SK-N-SH treated with all-trans-retinoic acid at 6 μM for 48 hours (cell line): ENCODE results near the gene PDZD2.

ENCODE experiments used
- ATAC-seq: fragments of 200-7000 bp; cut with Tn5 transposase; 3 replicates; pipeline ENCODE4 v1.9.1; 2020; ENCODE audit warnings: mild to moderate bottlenecking, moderate library complexity
- ARNTL ChIP-seq: fragments of 450-650 bp; formaldehyde crosslinking; IDR thresholded peaks from 2 replicates; pipeline ENCODE4 v1.5.0; 2020; ENCODE audit warnings: low read depth, mild to moderate bottlenecking, moderate library complexity, borderline replicate concordance
- BACH2 ChIP-seq: fragments of 250-450 bp; sonication (Bioruptor Pico); IDR thresholded peaks from 2 replicates; pipeline ENCODE4 v1.9.0; 2021; ENCODE audit warnings: mild to moderate bottlenecking, borderline replicate concordance
- ESRRG ChIP-seq: fragments of 250-450 bp; sonication (Bioruptor Pico); IDR thresholded peaks from 2 replicates; pipeline ENCODE4 v1.6.1; 2021; ENCODE audit warnings: mild to moderate bottlenecking
- GLIS3 ChIP-seq: fragments of 250-450 bp; sonication (Bioruptor Pico); IDR thresholded peaks from 2 replicates; pipeline ENCODE4 v1.5.0; 2020; ENCODE audit warnings: mild to moderate bottlenecking, moderate library complexity
- ISL1 ChIP-seq: fragments of 250-450 bp; sonication (Bioruptor Pico); IDR thresholded peaks from 2 replicates; pipeline ENCODE4 v2.1.2; 2022; ENCODE audit warnings: mild to moderate bottlenecking, moderate library complexity
- OSR1 ChIP-seq: fragments of 250-450 bp; sonication (Bioruptor Pico); IDR thresholded peaks from 2 replicates; pipeline ENCODE4 v1.8.0; 2022; ENCODE audit warnings: moderate library complexity, mild to moderate bottlenecking, inconsistent platforms
- PPARA ChIP-seq: fragments of 250-450 bp; sonication (Bioruptor Pico); IDR thresholded peaks from 2 replicates; pipeline ENCODE4 v1.5.0; 2020; ENCODE audit warnings: mild to moderate bottlenecking, borderline replicate concordance
- RARB ChIP-seq: fragments of 250-450 bp; sonication (Bioruptor Pico); IDR thresholded peaks from 2 replicates; pipeline ENCODE4 v1.8.0; 2021; ENCODE audit warnings: mild to moderate bottlenecking, moderate library complexity
- SNAI2 ChIP-seq: fragments of 250-450 bp; sonication (Bioruptor Pico); IDR thresholded peaks from 2 replicates; pipeline ENCODE4 v1.5.0; 2020; ENCODE audit warnings: mild to moderate bottlenecking, moderate library complexity
- TCF4 ChIP-seq: fragments of 250-450 bp; sonication (Bioruptor Pico); IDR thresholded peaks from 2 replicates; pipeline ENCODE4 v1.8.0; 2021; ENCODE audit warnings: mild to moderate bottlenecking, moderate library complexity, borderline replicate concordance
- TOX ChIP-seq: fragments of 250-450 bp; sonication (Bioruptor Pico); IDR thresholded peaks from 2 replicates; pipeline ENCODE4 v1.8.0; 2021; ENCODE audit warnings: mild to moderate bottlenecking, moderate library complexity, borderline replicate concordance
- ZFP3 ChIP-seq: fragments of 250-450 bp; sonication (Bioruptor Pico); IDR thresholded peaks from 2 replicates; pipeline ENCODE4 v1.5.0; 2020; ENCODE audit warnings: mild to moderate bottlenecking, moderate library complexity
- ZFP30 ChIP-seq: fragments of 450-650 bp; formaldehyde crosslinking; IDR thresholded peaks from 2 replicates; pipeline ENCODE4 v1.5.0; 2022; ENCODE audit warnings: mild to moderate bottlenecking, moderate library complexity
- ZNF565 ChIP-seq: fragments of 450-650 bp; formaldehyde crosslinking; conservative IDR thresholded peaks from 2 replicates; pipeline ENCODE4 v1.5.0; 2020; ENCODE audit warnings: low read depth, mild to moderate bottlenecking, moderate library complexity
- ZNF8 ChIP-seq: fragments of 450-650 bp; formaldehyde crosslinking; IDR thresholded peaks from 2 replicates; pipeline ENCODE4 v1.5.0; 2020; ENCODE audit warnings: mild to moderate bottlenecking, moderate library complexity
- TF ChIP-seq, protein P1 (sequence below): fragments of 250-450 bp; sonication (Bioruptor Pico); IDR thresholded peaks from 2 replicates; pipeline ENCODE4 v1.8.0; 2020; ENCODE audit warnings: mild to moderate bottlenecking, moderate library complexity, borderline replicate concordance
- TF ChIP-seq, protein P2 (sequence below): fragments of 250-450 bp; sonication (Bioruptor Pico); IDR thresholded peaks from 2 replicates; pipeline ENCODE4 v1.5.1; 2021; ENCODE audit warnings: mild to moderate bottlenecking, moderate library complexity
- TF ChIP-seq, protein P3 (sequence below): fragments of 250-450 bp; sonication (Bioruptor Pico); IDR thresholded peaks from 2 replicates; pipeline ENCODE4 v1.8.0; 2021; ENCODE audit warnings: low read depth, mild to moderate bottlenecking, moderate library complexity, borderline replicate concordance
- TF ChIP-seq, protein P4 (sequence below): fragments of 250-450 bp; sonication (Bioruptor Pico); IDR thresholded peaks from 2 replicates; pipeline ENCODE4 v1.5.0; 2020; ENCODE audit warnings: mild to moderate bottlenecking, moderate library complexity

Gene PDZD2

DNA sequence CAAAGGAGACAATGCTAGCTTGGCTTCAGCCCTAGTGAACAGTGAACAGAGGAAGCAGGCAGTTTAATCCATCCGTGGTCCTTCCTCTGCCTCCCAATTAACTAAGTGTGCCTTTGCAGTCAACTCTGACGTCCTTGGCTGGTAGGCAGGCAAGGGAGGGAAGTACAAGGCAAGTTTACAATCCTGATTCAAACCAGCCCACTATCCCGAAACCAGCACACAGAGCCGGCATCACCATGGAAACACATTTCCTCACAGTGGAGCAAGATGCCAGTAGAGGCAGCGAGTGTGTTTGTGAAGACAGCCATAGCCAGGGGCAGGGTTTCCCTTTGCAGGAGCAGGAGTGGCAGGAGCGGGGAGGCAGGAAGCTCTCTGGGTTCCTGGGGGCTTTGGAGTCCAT lies 461.3 kb downstream of the PDZD2 start:
- ATAC-seq, result no peak
- TF ChIP-seq ISL1 (CRISPR knock-in tag), result no peak
- no peak for TF ChIP-seq GLIS3 (CRISPR knock-in tag)
- TF ChIP-seq ARNTL (CRISPR knock-in tag), result no peak
- TF ChIP-seq RARB (CRISPR knock-in tag), result no peak
- no peak for TF ChIP-seq ESRRG (CRISPR knock-in tag)
- TF ChIP-seq OSR1 (CRISPR knock-in tag), result no peak
- TF ChIP-seq, protein P1, sequence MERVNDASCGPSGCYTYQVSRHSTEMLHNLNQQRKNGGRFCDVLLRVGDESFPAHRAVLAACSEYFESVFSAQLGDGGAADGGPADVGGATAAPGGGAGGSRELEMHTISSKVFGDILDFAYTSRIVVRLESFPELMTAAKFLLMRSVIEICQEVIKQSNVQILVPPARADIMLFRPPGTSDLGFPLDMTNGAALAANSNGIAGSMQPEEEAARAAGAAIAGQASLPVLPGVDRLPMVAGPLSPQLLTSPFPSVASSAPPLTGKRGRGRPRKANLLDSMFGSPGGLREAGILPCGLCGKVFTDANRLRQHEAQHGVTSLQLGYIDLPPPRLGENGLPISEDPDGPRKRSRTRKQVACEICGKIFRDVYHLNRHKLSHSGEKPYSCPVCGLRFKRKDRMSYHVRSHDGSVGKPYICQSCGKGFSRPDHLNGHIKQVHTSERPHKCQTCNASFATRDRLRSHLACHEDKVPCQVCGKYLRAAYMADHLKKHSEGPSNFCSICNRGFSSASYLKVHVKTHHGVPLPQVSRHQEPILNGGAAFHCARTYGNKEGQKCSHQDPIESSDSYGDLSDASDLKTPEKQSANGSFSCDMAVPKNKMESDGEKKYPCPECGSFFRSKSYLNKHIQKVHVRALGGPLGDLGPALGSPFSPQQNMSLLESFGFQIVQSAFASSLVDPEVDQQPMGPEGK (CRISPR knock-in tag), result no peak
- TF ChIP-seq TOX (CRISPR knock-in tag), result no peak
- TF ChIP-seq, protein P2, sequence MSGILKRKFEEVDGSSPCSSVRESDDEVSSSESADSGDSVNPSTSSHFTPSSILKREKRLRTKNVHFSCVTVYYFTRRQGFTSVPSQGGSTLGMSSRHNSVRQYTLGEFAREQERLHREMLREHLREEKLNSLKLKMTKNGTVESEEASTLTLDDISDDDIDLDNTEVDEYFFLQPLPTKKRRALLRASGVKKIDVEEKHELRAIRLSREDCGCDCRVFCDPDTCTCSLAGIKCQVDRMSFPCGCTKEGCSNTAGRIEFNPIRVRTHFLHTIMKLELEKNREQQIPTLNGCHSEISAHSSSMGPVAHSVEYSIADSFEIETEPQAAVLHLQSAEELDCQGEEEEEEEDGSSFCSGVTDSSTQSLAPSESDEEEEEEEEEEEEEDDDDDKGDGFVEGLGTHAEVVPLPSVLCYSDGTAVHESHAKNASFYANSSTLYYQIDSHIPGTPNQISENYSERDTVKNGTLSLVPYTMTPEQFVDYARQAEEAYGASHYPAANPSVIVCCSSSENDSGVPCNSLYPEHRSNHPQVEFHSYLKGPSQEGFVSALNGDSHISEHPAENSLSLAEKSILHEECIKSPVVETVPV (CRISPR knock-in tag), result no peak
- no peak for TF ChIP-seq BACH2 (CRISPR knock-in tag)
- TF ChIP-seq ZNF565 (CRISPR knock-in tag), result no peak
- TF ChIP-seq PPARA (CRISPR knock-in tag), result no peak
- no peak for TF ChIP-seq ZFP30
- no peak for TF ChIP-seq ZFP3 (CRISPR knock-in tag)
- TF ChIP-seq TCF4 (CRISPR knock-in tag), result no peak
- no peak for TF ChIP-seq SNAI2 (CRISPR knock-in tag)
- TF ChIP-seq, protein P3, sequence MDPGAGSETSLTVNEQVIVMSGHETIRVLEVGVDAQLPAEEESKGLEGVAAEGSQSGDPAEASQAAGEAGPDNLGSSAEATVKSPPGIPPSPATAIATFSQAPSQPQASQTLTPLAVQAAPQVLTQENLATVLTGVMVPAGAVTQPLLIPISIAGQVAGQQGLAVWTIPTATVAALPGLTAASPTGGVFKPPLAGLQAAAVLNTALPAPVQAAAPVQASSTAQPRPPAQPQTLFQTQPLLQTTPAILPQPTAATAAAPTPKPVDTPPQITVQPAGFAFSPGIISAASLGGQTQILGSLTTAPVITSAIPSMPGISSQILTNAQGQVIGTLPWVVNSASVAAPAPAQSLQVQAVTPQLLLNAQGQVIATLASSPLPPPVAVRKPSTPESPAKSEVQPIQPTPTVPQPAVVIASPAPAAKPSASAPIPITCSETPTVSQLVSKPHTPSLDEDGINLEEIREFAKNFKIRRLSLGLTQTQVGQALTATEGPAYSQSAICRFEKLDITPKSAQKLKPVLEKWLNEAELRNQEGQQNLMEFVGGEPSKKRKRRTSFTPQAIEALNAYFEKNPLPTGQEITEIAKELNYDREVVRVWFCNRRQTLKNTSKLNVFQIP (CRISPR knock-in tag), result no peak
- TF ChIP-seq, all 23 proteins: peak for 0

DNA sequence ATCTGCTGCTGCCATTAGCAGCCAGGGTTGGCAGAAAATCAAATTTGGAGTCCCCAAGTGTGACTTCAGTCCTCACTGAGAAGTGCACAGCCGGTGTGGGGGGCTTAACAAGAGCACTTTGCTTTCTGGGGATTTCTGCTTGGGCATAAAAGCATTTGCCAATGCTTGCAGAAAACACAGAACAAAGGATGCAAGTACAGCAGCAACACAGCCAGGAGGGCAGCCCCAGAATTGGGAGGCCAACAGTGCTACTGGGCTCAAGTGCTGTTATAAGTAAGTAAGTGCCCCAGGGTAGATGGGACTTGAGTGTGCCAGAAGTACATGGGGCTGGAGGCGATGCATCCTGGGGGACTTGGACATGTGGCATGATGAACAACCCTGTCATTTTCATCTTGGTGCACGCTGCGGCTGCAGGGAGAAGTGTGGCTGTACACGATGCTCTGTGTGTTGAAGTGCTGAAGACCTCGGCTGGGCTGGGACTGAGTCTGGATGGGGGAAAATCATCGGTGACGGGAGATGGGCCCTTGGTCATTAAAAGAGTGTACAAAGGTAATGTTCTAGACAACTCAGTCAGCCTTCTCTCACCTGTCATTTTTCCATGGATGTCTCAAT lies 461.9 kb downstream of the PDZD2 start:
- no peak for ATAC-seq
- TF ChIP-seq, protein P2 (CRISPR knock-in tag), result no peak
- TF ChIP-seq TCF4 (CRISPR knock-in tag) (no peak), PPARA (CRISPR knock-in tag) (no peak), ISL1 (CRISPR knock-in tag) (no peak), ZNF8 (CRISPR knock-in tag) (no peak), RARB (CRISPR knock-in tag) (no peak), GLIS3 (CRISPR knock-in tag) (no peak), BACH2 (CRISPR knock-in tag) (no peak), TOX (CRISPR knock-in tag) (no peak)
- TF ChIP-seq, protein P4, sequence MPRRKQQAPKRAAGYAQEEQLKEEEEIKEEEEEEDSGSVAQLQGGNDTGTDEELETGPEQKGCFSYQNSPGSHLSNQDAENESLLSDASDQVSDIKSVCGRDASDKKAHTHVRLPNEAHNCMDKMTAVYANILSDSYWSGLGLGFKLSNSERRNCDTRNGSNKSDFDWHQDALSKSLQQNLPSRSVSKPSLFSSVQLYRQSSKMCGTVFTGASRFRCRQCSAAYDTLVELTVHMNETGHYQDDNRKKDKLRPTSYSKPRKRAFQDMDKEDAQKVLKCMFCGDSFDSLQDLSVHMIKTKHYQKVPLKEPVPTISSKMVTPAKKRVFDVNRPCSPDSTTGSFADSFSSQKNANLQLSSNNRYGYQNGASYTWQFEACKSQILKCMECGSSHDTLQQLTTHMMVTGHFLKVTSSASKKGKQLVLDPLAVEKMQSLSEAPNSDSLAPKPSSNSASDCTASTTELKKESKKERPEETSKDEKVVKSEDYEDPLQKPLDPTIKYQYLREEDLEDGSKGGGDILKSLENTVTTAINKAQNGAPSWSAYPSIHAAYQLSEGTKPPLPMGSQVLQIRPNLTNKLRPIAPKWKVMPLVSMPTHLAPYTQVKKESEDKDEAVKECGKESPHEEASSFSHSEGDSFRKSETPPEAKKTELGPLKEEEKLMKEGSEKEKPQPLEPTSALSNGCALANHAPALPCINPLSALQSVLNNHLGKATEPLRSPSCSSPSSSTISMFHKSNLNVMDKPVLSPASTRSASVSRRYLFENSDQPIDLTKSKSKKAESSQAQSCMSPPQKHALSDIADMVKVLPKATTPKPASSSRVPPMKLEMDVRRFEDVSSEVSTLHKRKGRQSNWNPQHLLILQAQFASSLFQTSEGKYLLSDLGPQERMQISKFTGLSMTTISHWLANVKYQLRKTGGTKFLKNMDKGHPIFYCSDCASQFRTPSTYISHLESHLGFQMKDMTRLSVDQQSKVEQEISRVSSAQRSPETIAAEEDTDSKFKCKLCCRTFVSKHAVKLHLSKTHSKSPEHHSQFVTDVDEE (CRISPR knock-in tag), result no peak
- TF ChIP-seq, protein P1 (CRISPR knock-in tag), result no peak
